Endothelial cell of umbilical vein (primary cell): ENCODE measurements around the gene LRRC8B. TPM values are rescaled to one million over a fixed set of nuclear protein-coding genes. Genes with fewer than 3 reads are reported as not detected.

ENCODE experiments used
- BruUV-seq: library from RNA; stranded (reverse); fragments of 400-500 nt; replicated peaks from 2 replicates; lab custom pipeline; 2021; lab: Mats Ljungman, UMichigan
- CTCF ChIA-PET: fragments of 300-600, 350-600 bp; sonication (Branson Sonifier 250); formaldehyde crosslinking; loops from one replicate; lab custom pipeline; 2021; ENCODE audit warnings: antibody characterized with exemption, inconsistent platforms; lab: Charles Lee
- POLR2A ChIA-PET: fragments of 300-600, 350-600 bp; sonication (Branson Sonifier 250); formaldehyde crosslinking; loops from one replicate; lab custom pipeline; 2021; ENCODE audit warnings: antibody characterized with exemption, inconsistent platforms; lab: Charles Lee
- DNase-seq: peaks from one replicate; pipeline ENCODE4 v3.0.0-alpha.2; 2011; ENCODE audit warnings: low read depth, low spot score
- FAIRE-seq: peaks from 2 replicates; lab custom pipeline; 2011; peaks lifted over from hg19 to GRCh38; lab: Jason Lieb, UNC
- H2AFZ ChIP-seq: 2 replicates; pipeline ENCODE4 v1.6.0; 2012; ENCODE audit warnings: low read depth, low read length, control low read depth, inconsistent platforms
- H3K27ac ChIP-seq: 2 replicates; pipeline ENCODE4 v1.5.1; 2011; ENCODE audit warnings: low read depth, mild to moderate bottlenecking, control low read depth, low read length, moderate library complexity; ENCODE audit not compliant: insufficient read depth
- H3K27me3 ChIP-seq, 2 experiments: 2 replicates each; pipeline versions ENCODE4 v1.6.0 to v1.6.1; 2011; ENCODE audit warnings: low read length in 2 of 2, mixed read lengths in 1 of 2; ENCODE audit not compliant: control insufficient read depth in 2 of 2, insufficient read depth in 2 of 2
- H3K36me3 ChIP-seq, 2 experiments: 2 replicates in 1 of 2; 3 replicates in 1 of 2; pipeline ENCODE4 v1.5.1; 2011; ENCODE audit warnings: low read length in 2 of 2, mild to moderate bottlenecking in 1 of 2, moderate library complexity in 1 of 2; ENCODE audit not compliant: control insufficient read depth in 2 of 2, insufficient read depth in 2 of 2; ENCODE audit errors: extremely low read depth in 1 of 2
- H3K4me1 ChIP-seq: 3 replicates; pipeline ENCODE4 v1.5.1; 2011; ENCODE audit warnings: mild to moderate bottlenecking, low read length; ENCODE audit not compliant: control insufficient read depth, insufficient read depth; ENCODE audit errors: extremely low read depth
- H3K4me2 ChIP-seq: 2 replicates; pipeline ENCODE4 v1.6.1; 2011; ENCODE audit warnings: low read length, control low read depth, mixed read lengths; ENCODE audit not compliant: insufficient read depth
- H3K4me3 ChIP-seq, 3 experiments: fragments of 200-600 bp in 1 of 3; sonication (generic), shearing (Covaris generic) in 1 of 3; replicated peaks in 1 of 3; 2 replicates each; pipeline ENCODE4 v1.5.1; 2011 to 2016; ENCODE audit warnings: control low read depth in 3 of 3, low read length in 3 of 3, mild to moderate bottlenecking in 2 of 3, inconsistent platforms in 1 of 3, low read depth in 1 of 3, moderate library complexity in 1 of 3; ENCODE audit not compliant: insufficient read depth in 1 of 3
- H3K79me2 ChIP-seq: 2 replicates; pipeline ENCODE4 v1.6.0; 2012; ENCODE audit warnings: low read length, inconsistent platforms; ENCODE audit not compliant: control insufficient read depth, insufficient read depth
- H3K9ac ChIP-seq: replicated peaks from 2 replicates; pipeline ENCODE3; 2011; ENCODE audit warnings: low read length, control low read depth; ENCODE audit not compliant: insufficient read depth; ENCODE audit errors: extremely low read depth
- H3K9me1 ChIP-seq: replicated peaks from 3 replicates; pipeline ENCODE4 v1.6.0; 2011; ENCODE audit warnings: mild to moderate bottlenecking, low read length; ENCODE audit not compliant: control insufficient read depth, insufficient read depth; ENCODE audit errors: extremely low read depth
- H3K9me3 ChIP-seq: replicated peaks from 2 replicates; pipeline ENCODE4 v1.5.1; 2012; ENCODE audit warnings: low read length, inconsistent platforms; ENCODE audit not compliant: control insufficient read depth, insufficient read depth
- H4K20me1 ChIP-seq: replicated peaks from 2 replicates; pipeline ENCODE3; 2011; ENCODE audit warnings: mild to moderate bottlenecking, low read length; ENCODE audit not compliant: control insufficient read depth, insufficient read depth; ENCODE audit errors: extremely low read depth
- EZH2 ChIP-seq: IDR thresholded peaks from 2 replicates; pipeline ENCODE4 v1.6.1; 2012; ENCODE audit warnings: borderline replicate concordance, low read depth, mild to moderate bottlenecking, moderate library complexity, low read length, inconsistent platforms; ENCODE audit not compliant: severe bottlenecking
- FOS ChIP-seq: IDR thresholded peaks from 2 replicates; pipeline ENCODE4 v1.6.1; 2011; ENCODE audit warnings: mild to moderate bottlenecking, low read length, moderate library complexity, borderline replicate concordance; ENCODE audit not compliant: insufficient read depth
- GATA2 ChIP-seq: IDR thresholded peaks from 2 replicates; pipeline ENCODE4 v1.7.0; 2011; ENCODE audit warnings: low read depth, mild to moderate bottlenecking, moderate library complexity, mixed read lengths, low read length; ENCODE audit not compliant: insufficient read length, insufficient read depth
- JUN ChIP-seq: IDR thresholded peaks from 2 replicates; pipeline ENCODE4 v1.6.1; 2011; ENCODE audit warnings: borderline replicate concordance, low read depth; ENCODE audit not compliant: insufficient read length, insufficient read depth
- MYC ChIP-seq: IDR thresholded peaks from one replicate; pipeline ENCODE4 v1.6.1; 2011; ENCODE audit warnings: mild to moderate bottlenecking, low read depth, low read length
- POLR2A ChIP-seq: IDR thresholded peaks from 2 replicates; pipeline ENCODE4 v1.6.1; 2012; ENCODE audit warnings: low read depth, mild to moderate bottlenecking, control low read depth, low read length
- POLR2AphosphoS5 ChIP-seq: IDR thresholded peaks from 2 replicates; pipeline ENCODE4 v1.6.1; 2012; ENCODE audit warnings: low read depth, mild to moderate bottlenecking, control low read depth, low read length, moderate library complexity; ENCODE audit not compliant: insufficient read depth
- dilution Hi-C: fragments of 300-500 bp; cut with MboI; formaldehyde crosslinking; loops from one replicate; pipeline ENCODE4 v1.15.0; 2019; ENCODE audit warnings: low sequenced_read_pairs; ENCODE audit not compliant: extremely low pct_ligation_motif_present
- intact Hi-C: fragments of 100-400 bp; cut with micrococcal nuclease; formaldehyde crosslinking; loops from one replicate; pipeline ENCODE4 v1.10.0; 2022
- polyA plus RNA-seq, 4 experiments: library from polyadenylated mRNA; depleted of rRNA in 3 of 4; stranded (reverse) in 3 of 4; unstranded in 1 of 4; fragments of >200 nt; gene quantifications; 2 replicates each; pipeline versions ENCODE4 v1.2.1 to v1.2.3, GENCODE V29; 2011 to 2012; ENCODE audit warnings: missing spikeins in 1 of 4
- total RNA-seq: library from RNA; stranded (reverse); gene quantifications from 2 replicates; pipeline ENCODE4 v1.2.3, GENCODE V29; 2021
- TF ChIP-seq, protein P1 (sequence below), 2 donors: IDR thresholded peaks; 1 replicate in 1 of 2; 2 replicates in 1 of 2; pipeline ENCODE4 v1.5.1; 2011; ENCODE audit warnings: low read length in 2 of 2, mild to moderate bottlenecking in 2 of 2, moderate library complexity in 2 of 2, control low read depth in 1 of 2, inconsistent platforms in 1 of 2, low read depth in 1 of 2; ENCODE audit not compliant: insufficient read depth in 1 of 2; ENCODE audit errors: extremely low read depth in 1 of 2
- TF ChIP-seq, protein P2 (sequence below): IDR thresholded peaks from 2 replicates; pipeline ENCODE4 v1.6.1; 2011; ENCODE audit not compliant: insufficient read depth, insufficient read length

The LRRC8B gene
- total and polyA plus RNA-seq, 2 donors (not counting 3 experiments of a cell fraction or from before 2014, with no cell fraction given), result 15.2 to 15.8 TPM

DNA sequence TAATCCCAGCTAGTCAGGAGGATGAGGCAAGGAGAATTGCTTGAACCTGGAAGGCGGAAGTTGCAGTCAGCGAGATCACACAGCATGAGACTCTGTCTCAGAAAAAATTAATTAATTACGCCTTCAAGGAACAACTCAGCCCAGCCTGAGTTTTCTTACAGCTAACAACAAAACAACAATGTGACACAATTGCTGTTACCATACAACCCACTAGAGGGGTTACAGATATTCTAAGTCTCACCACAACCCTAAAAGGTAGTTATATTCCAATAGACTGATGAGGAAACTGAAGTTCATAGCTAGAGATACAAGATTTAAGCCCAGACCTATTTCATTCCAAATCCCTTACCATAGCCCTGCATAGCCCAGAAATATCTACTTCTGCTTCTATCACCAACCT is 105.4 kb downstream of the LRRC8B start:
- Histone ChIP-seq H4K20me1 (no peaks in the 10 kb centered on the region), H3K79me2 (peaks cover 20% of the 10 kb centered on the region), H3K9me1 (no peaks in the 10 kb centered on the region), H3K4me3 (no peak overlapping the region), H2AFZ (no peak overlapping the region), H3K9ac (no peak overlapping the region), H3K9me3 (no peaks in the 10 kb centered on the region), H3K4me1 (peaks cover 8% of the 10 kb centered on the region), H3K36me3 (no peaks in the 10 kb centered on the region), H3K4me2 (no peak overlapping the region), H3K27ac (no peak overlapping the region), H3K27me3 (no peaks in the 10 kb centered on the region)
- TF ChIP-seq, protein P1, sequence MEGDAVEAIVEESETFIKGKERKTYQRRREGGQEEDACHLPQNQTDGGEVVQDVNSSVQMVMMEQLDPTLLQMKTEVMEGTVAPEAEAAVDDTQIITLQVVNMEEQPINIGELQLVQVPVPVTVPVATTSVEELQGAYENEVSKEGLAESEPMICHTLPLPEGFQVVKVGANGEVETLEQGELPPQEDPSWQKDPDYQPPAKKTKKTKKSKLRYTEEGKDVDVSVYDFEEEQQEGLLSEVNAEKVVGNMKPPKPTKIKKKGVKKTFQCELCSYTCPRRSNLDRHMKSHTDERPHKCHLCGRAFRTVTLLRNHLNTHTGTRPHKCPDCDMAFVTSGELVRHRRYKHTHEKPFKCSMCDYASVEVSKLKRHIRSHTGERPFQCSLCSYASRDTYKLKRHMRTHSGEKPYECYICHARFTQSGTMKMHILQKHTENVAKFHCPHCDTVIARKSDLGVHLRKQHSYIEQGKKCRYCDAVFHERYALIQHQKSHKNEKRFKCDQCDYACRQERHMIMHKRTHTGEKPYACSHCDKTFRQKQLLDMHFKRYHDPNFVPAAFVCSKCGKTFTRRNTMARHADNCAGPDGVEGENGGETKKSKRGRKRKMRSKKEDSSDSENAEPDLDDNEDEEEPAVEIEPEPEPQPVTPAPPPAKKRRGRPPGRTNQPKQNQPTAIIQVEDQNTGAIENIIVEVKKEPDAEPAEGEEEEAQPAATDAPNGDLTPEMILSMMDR (IDR thresholded peaks at IDR 0.05; ENCODE audit: extremely low read depth in 1 of 2, insufficient read depth in 1 of 2, low read depth in 1 of 2, low read length in 2 of 2), result no peak
- no peak for TF ChIP-seq FOS
- no peak for TF ChIP-seq JUN
- no peak for TF ChIP-seq EZH2
- TF ChIP-seq POLR2A, result no peak
- TF ChIP-seq POLR2AphosphoS5, result no peak
- no peak for TF ChIP-seq MYC
- TF ChIP-seq GATA2, result no peak
- TF ChIP-seq, protein P2, sequence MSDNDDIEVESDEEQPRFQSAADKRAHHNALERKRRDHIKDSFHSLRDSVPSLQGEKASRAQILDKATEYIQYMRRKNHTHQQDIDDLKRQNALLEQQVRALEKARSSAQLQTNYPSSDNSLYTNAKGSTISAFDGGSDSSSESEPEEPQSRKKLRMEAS, result no peak
- BruUV-seq, result no TSS peak
- FAIRE-seq, result no peak
- POLR2A ChIA-PET, result interaction anchor here (0.7 kb wide), 1 partner anchor 332 kb away, joined by 3 read pairs; no protein-coding TSS in a partner anchor
- CTCF ChIA-PET, result interaction anchor here (0.5 to 10.8 kb wide), 5 partner anchors 130 to 375 kb away, joined by 3 to 230 read pairs (median 4); no protein-coding TSS in a partner anchor
- dilution Hi-C loops (no loop called here), intact Hi-C loops (loop anchor here (5.0 kb wide), 1 partner anchor 257 kb away; no protein-coding TSS in a partner anchor)
- no peak for DNase-seq
